T follicular helper cell (primary cell): ENCODE data around the gene GSG1.
"Not testable (repeated sequence)": the region's sequence is repeated elsewhere in the genome, so short reads cannot be mapped to it uniquely, and the experiment has no call there.

Source experiments
- DNase-seq: peaks from one replicate; pipeline ENCODE4 v3.0.0-alpha.2; 2020; ENCODE audit warnings: low read depth

The GSG1 gene

GRCh38 chr12:13060581-13060980 is 42.9 kb downstream of the GSG1 start:
- DNase-seq, result no peak

GRCh38 chr12:13053617-13054016 is 49.9 kb downstream of the GSG1 start:
- not testable (repeated sequence) for DNase-seq

GRCh38 chr12:13052421-13052820 is 51.0 kb downstream of the GSG1 start:
- no peak for DNase-seq

GRCh38 chr12:13049816-13050215 is 53.7 kb downstream of the GSG1 start:
- DNase-seq, result no peak

GRCh38 chr12:13046964-13047363 is 56.5 kb downstream of the GSG1 start:
- DNase-seq, result no peak

- no peak for DNase-seq
Observed at GRCh38 chr12:13045816-13046215, 57.7 kb downstream of the GSG1 start.

- no peak for DNase-seq
Observed at GRCh38 chr12:13044906-13045299, 58.6 kb downstream of the GSG1 start.

GRCh38 chr12:13044002-13044905 is 59.2 kb downstream of the GSG1 start, which contains the start of gene FAM234B:
TSS of gene FAM234B (plus strand) at chr12:13044381. CDS start at chr12:13044404, 23 bp downstream.
- peak; percentile 44 for DNase-seq

- DNase-seq, result no peak
Observed at GRCh38 chr12:13042666-13043230, 60.7 kb downstream of the GSG1 start.

- DNase-seq, result no peak
Observed at GRCh38 chr12:13041224-13041623, 62.2 kb downstream of the GSG1 start.

GRCh38 chr12:13039328-13039956 is 64.0 kb downstream of the GSG1 start:
- no peak for DNase-seq

GRCh38 chr12:13038491-13039161 is 64.8 kb downstream of the GSG1 start:
- no peak for DNase-seq

GRCh38 chr12:13036881-13037280 is 66.6 kb downstream of the GSG1 start:
- no peak for DNase-seq

GRCh38 chr12:13035335-13035734 is 68.1 kb downstream of the GSG1 start:
- DNase-seq, result not testable (repeated sequence)
